Heart right ventricle (tissue), 16 donors: ENCODE data around the gene MTCH1. TPM values are rescaled to one million over a fixed set of nuclear protein-coding genes. Genes with fewer than 3 reads are reported as not detected.
"Not testable (repeated sequence)": the region's sequence is repeated elsewhere in the genome, so short reads cannot be mapped to it uniquely, and the experiment has no call there.

ENCODE experiments used
- ATAC-seq, 8 donors: fragments of 200-7000 bp; cut with Tn5 transposase; one replicate each; pipeline ENCODE4 v1.9.1; 2020; ENCODE audit warnings: mild to moderate bottlenecking in 8 of 8, moderate library complexity in 8 of 8, moderate number of reproducible peaks in 1 of 8
- DNase-seq, 2 donors: peaks; one replicate each; pipeline ENCODE4 v3.0.0-alpha.2; 2020
- H3K27ac ChIP-seq, 10 donors: fragments of 200-600 bp; sonication (generic) in 2 of 10; one replicate each; pipeline versions ENCODE4 v1.5.0 to v1.8.0; 2020 to 2022; ENCODE audit warnings: mild to moderate bottlenecking in 3 of 10
- H3K27me3 ChIP-seq, 7 donors: fragments of 200-600 bp; one replicate each; pipeline ENCODE4 v1.8.0; 2021 to 2022; ENCODE audit warnings: mild to moderate bottlenecking in 2 of 7
- H3K36me3 ChIP-seq, 9 donors: fragments of 200-600 bp; sonication (generic) in 1 of 9; one replicate each; pipeline versions ENCODE4 v1.5.0 to v1.8.0; 2020 to 2022; ENCODE audit warnings: mild to moderate bottlenecking in 2 of 9
- H3K4me1 ChIP-seq, 9 donors: fragments of 200-600 bp; sonication (generic) in 1 of 9; one replicate each; pipeline versions ENCODE4 v1.5.0 to v1.8.0; 2020 to 2022; ENCODE audit warnings: mild to moderate bottlenecking in 4 of 9
- H3K4me3 ChIP-seq, 10 donors: fragments of 200-600 bp; sonication (generic) in 2 of 10; one replicate each; pipeline versions ENCODE4 v1.5.0 to v1.8.0; 2020 to 2022; ENCODE audit warnings: mild to moderate bottlenecking in 7 of 10, moderate library complexity in 2 of 10
- H3K9me3 ChIP-seq, 11 donors: fragments of 200-600 bp in 10 of 11; sonication (generic) in 2 of 11; one replicate each; pipeline versions ENCODE4 v1.5.0 to v1.8.0; 2013 to 2022; ENCODE audit warnings: mild to moderate bottlenecking in 2 of 11, control low read depth in 1 of 11, moderate library complexity in 1 of 11
- WGBS, 2 donors: extraction: QIAGEN DNeasy Blood & Tissue Kit; methylation state at CpG; one replicate each; pipeline ENCODE4 v1.1.7; 2013; ENCODE audit warnings: inconsistent platforms in 1 of 2; 5-methylcytosine and 5-hydroxymethylcytosine counted together
- intact Hi-C, 10 donors: fragments of 100-400 bp; cut with DNase I; formaldehyde crosslinking; loops; one replicate each; pipeline versions ENCODE4 v1.11.1 to v1.14.2; 2022
- polyA plus RNA-seq, 2 donors: library from polyadenylated mRNA; stranded (reverse); fragments of 200-250 nt; gene quantifications; one replicate each; pipeline ENCODE4 v1.2.3, GENCODE V29; 2013
- total RNA-seq, 10 donors: library from RNA; stranded (reverse); fragmentation: NEBNext Ultra II Directional in 3 of 10; extraction: Animal tissue kit (Norgen Biotek cat#: 25700) in 3 of 10; gene quantifications; one replicate each; pipeline versions ENCODE4 v1.2.1 to v1.2.4, GENCODE V29; 2021 to 2023
- TF ChIP-seq, protein P1 (sequence below), 9 donors: fragments of 200-600 bp; sonication (generic) in 2 of 9; IDR thresholded peaks; one replicate each; pipeline versions ENCODE4 v1.5.0 to v1.8.0; 2021 to 2022; ENCODE audit warnings: antibody characterized with exemption in 9 of 9, mild to moderate bottlenecking in 5 of 9, moderate library complexity in 1 of 9
- donor health status: Arrhythmogenic right ventricular cardiomyopathy.
- donor health status: ischemic (EF 13 %, LVEDD 7.1; RV severe dilation, severe dysfunction).
- donor health status: healthy with polysubstance abuse.
- donor health status: DM: no; HTN: yes; CAD: no.
- donor health status: DM: no; HTN: no; CAD: no.
- donor health status: ischemic (EF 25% LVEDD 6.9; RV normal size, moderate dysfunction).
- donor health status: ischemic (EF 25% LVEDD 5.7; RV mildly dilated, moderate dysfunction).
- donor health status: healthy.
- donor health status: DM: yes; HTN: yes; CAD: no.
- donor health status: Ischemic cardiomyopathy.
- donor health status: ischemic (EF 35%, LVEDD 5.7; RV mildly dilated, moderate dysfunction).
- donor health status: nonischemic (EF 11% LVEDD 7.7; RV severe dilation, severe dysfunction).
- donor health status: DM: yes; HTN: yes; CAD: no.
- donor health status: PGD.
- donor health status: ischemic (EF 29% LVEDD 5.4; RV normal size, mild dysfunction).
- donor health status: nonischemic (EF 23%, LVEDD 6.1; RV moderate dilation, normal function).

Gene MTCH1
- total and polyA plus RNA-seq, 12 donors: 82.6 to 341 (median 156) TPM

DNA sequence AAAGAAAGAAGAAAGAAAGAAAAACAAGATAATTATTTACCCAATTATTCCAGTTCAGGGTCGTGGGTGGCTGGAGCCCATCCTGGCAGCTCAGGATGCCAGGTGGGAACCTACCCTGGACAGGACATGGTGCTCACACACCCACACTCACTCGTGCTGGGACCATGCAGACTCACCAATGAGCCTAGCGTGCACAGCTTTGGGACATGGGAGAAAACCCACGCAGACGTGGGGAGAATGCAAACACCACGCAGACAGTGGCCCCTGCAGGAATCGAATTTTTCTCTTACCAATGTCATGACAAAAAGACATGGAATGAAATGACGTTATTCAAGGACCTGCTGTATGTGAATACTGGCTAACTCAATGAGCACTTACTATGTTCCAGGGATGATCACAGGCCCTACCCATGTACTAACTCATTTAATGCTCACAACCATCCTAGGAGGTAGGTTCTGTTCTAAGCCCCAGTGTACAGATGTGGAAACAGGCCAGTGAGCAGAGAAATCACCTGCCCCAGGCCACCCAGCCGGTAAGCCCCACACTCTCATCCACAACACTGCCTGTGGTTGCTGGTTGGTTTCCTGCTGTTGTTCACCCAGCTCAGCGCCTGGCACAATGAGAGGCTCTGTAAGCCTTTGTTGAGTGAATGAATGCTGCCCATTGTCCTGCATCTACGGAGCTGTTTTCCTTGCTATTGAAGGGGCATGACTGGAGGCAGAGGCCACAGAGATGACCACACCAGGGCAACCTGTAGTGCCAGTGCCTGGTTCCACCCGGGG, 38.2 kb downstream of the MTCH1 start:
- intact Hi-C loops: no loop called here
- TF ChIP-seq, protein P1, sequence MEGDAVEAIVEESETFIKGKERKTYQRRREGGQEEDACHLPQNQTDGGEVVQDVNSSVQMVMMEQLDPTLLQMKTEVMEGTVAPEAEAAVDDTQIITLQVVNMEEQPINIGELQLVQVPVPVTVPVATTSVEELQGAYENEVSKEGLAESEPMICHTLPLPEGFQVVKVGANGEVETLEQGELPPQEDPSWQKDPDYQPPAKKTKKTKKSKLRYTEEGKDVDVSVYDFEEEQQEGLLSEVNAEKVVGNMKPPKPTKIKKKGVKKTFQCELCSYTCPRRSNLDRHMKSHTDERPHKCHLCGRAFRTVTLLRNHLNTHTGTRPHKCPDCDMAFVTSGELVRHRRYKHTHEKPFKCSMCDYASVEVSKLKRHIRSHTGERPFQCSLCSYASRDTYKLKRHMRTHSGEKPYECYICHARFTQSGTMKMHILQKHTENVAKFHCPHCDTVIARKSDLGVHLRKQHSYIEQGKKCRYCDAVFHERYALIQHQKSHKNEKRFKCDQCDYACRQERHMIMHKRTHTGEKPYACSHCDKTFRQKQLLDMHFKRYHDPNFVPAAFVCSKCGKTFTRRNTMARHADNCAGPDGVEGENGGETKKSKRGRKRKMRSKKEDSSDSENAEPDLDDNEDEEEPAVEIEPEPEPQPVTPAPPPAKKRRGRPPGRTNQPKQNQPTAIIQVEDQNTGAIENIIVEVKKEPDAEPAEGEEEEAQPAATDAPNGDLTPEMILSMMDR (IDR thresholded peaks at IDR 0.05): no peak

DNA sequence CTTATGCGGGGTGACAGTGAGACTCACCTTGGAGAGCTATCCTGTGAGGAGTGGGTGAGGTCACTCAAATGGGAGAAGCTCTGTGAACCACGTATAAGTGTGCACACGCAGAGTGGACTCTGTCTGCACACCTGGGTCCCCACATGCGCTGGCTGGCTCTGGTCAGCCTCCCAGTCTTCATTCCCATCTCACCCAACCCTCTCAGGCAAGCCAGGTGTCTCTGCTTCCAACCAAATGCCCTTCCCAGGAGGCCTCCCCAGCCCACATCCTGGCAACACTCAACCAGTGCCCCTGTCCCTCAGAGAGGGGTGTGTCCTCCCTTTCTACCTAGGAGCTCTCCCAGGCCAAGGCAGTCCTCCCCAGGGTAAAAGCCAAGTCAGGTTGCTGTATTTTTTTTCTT, 39.5 kb downstream of the MTCH1 start:
- Histone ChIP-seq H3K27ac (no peak overlapping the region), H3K4me1 (peaks cover 0 to 3% (median 0%) of the 10 kb centered on the region in 9 donors), H3K27me3 (no peaks in the 10 kb centered on the region), H3K36me3 (no peaks in the 10 kb centered on the region), H3K4me3 (no peak overlapping the region), H3K9me3 (no peaks in the 10 kb centered on the region)
- intact Hi-C loops: no loop called here
- DNase-seq: no peak
- no peak for ATAC-seq
- TF ChIP-seq, protein P1 (IDR thresholded peaks at IDR 0.05): no peak
- 90 to 92% methylated on average over 4 of the region's 4 CpGs for WGBS, 2 donors

More for the DNA sequence above, 38.2 kb downstream of the MTCH1 start:
- DNase-seq (no peak), ATAC-seq (no peak)
- H3K9me3 ChIP-seq: no peaks in the 10 kb centered on the region
- H3K4me1 ChIP-seq: peaks cover 0 to 3% (median 0%) of the 10 kb centered on the region in 9 donors
- no peak overlapping the region for H3K27ac ChIP-seq
- H3K36me3 ChIP-seq: no peaks in the 10 kb centered on the region
- no peak overlapping the region for H3K4me3 ChIP-seq
- WGBS, 2 donors: 81 to 83% methylated on average over 12 of the region's 12 CpGs
- H3K27me3 ChIP-seq: no peaks in the 10 kb centered on the region

DNA sequence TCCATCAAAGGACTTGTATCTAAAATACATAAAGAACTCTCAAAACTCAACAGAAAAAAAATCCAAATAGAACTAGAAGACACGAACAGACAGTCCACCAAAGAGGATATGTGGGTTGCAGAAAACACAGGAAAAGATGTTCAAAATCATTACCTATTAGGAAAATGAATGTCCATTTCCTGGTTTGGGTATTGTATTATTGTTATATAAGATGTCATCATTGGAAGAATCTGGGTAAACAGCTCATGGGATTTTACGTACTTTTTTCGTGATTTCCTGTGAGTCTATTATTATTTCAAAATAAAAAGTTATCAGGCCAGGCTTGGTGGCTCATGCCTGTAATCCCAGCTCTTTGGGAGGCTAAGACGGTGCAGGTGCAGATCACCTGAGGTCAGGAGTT, 40.7 kb downstream of the MTCH1 start:
- Histone ChIP-seq H3K27ac (no peak overlapping the region), H3K9me3 (no peaks in the 10 kb centered on the region), H3K4me3 (no peak overlapping the region), H3K4me1 (peaks cover 0 to 3% (median 0%) of the 10 kb centered on the region in 9 donors), H3K27me3 (no peaks in the 10 kb centered on the region), H3K36me3 (no peaks in the 10 kb centered on the region)
- TF ChIP-seq, protein P1 (IDR thresholded peaks at IDR 0.05): no peak
- no peak for ATAC-seq
- intact Hi-C loops: no loop called here
- 83 to 90% methylated on average over 4 of the region's 4 CpGs for WGBS, 2 donors
- no peak for DNase-seq

DNA sequence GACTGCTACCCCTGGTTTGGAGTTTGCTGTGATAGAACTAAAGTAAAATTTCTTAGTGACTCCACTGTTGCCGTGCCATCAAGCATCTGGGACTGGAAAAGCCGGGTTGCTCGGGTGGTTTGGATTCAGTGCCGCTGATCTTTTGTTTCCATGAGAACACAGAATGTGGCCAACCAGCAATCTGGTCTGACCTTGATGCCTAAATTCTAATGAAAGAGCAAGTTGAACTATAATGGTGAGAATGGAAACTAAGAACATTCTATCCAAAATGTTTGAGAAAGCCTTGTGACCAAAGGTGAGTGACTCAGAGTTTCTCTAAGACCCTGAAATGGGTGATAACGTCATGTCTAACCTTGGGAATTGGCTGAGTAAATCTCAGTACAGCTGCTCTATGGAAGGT, 41.3 kb downstream of the MTCH1 start:
- Histone ChIP-seq H3K27ac (no peak overlapping the region), H3K4me1 (peaks cover 0 to 3% (median 0%) of the 10 kb centered on the region in 9 donors), H3K4me3 (no peak overlapping the region), H3K36me3 (no peaks in the 10 kb centered on the region), H3K9me3 (no peaks in the 10 kb centered on the region), H3K27me3 (no peaks in the 10 kb centered on the region)
- DNase-seq (no peak), ATAC-seq (no peak)
- intact Hi-C loops: no loop called here
- 76 to 85% methylated on average over 5 of the region's 5 CpGs for WGBS, 2 donors
- TF ChIP-seq, protein P1 (IDR thresholded peaks at IDR 0.05): no peak

DNA sequence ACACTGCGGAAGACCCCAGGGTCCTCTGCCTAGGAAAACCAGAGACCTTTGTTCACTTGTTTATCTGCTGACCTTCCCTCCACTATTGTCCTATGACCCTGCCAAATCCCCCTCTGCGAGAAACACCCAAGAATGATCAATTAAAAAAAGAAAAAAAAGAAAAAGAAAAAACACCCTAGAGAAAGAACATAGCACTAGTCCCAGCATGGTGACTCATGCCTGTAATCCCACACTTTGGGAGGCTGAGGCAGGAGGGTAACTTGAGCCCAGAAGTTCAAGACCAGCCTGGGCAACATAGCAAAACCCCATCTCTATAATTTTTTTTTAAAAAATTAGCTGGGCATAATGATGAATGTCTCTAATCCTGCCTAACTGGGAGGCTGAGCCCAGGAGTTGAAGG, 43.7 kb downstream of the MTCH1 start:
- H3K9me3 ChIP-seq, DNase-seq, H3K36me3 ChIP-seq, H3K27ac ChIP-seq, H3K27me3 ChIP-seq, ATAC-seq, H3K4me3 ChIP-seq, intact Hi-C loops, H3K4me1 ChIP-seq: not testable (repeated sequence)
- WGBS, 2 donors: 67 to 78% methylated on average over 1 of the region's 2 CpGs

DNA sequence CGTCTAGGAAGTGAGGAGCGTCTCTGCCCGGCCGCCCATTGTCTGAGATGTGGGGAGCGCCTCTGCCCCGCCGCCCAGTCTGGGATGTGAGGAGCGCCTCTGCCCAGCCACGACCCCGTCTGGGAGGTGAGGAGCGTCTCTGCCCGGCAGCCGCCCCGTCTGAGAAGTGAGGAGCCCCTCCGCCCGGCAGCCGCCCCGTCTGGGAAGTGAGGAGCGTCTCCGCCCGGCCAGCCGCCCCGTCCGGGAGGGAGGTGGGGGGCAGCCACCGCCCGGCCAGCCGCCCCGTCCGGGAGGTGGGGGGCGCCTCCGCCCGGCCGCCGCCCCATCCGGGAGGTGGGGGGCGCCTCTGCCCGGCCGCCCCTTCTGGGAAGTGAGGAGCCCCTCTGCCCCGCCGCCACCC, 44.4 kb downstream of the MTCH1 start:
- not testable (repeated sequence) for ATAC-seq, H3K27me3 ChIP-seq
- 96 to 99% methylated on average over 16 to 40 of the region's 40 CpGs for WGBS, 2 donors

More for the DNA sequence above, 44.4 kb downstream of the MTCH1 start:
- H3K4me3 ChIP-seq, H3K4me1 ChIP-seq, H3K36me3 ChIP-seq, H3K27ac ChIP-seq, intact Hi-C loops, DNase-seq, H3K9me3 ChIP-seq: not testable (repeated sequence)
